ENCODE data around the gene CD38. TPM values are rescaled to one million over a fixed set of nuclear protein-coding genes. Genes with fewer than 3 reads are reported as not detected.

The CD38 gene
- total RNA-seq, 1 donor from 2014 or later = 1.0 TPM

GRCh38 chr4:15832523-15833451, 54.7 kb downstream of the CD38 start:
- no peaks in the 10 kb centered on the region for H3K27me3 Mint-ChIP-seq (ENCODE audit: low read depth, unreplicated experiment)
- FAIRE-seq = no peak
- Histone ChIP-seq H3K4me1 (ENCODE audit: insufficient read depth, low read length) (no peaks in the 10 kb centered on the region), H2AFZ (ENCODE audit: low read depth, low read length) (no peak overlapping the region), H3K4me2 (ENCODE audit: low read length) (no peak overlapping the region), H3K36me3 (ENCODE audit: insufficient read depth, low read length) (no peaks in the 10 kb centered on the region), H3K79me2 (ENCODE audit: insufficient read depth, low read length) (no peaks in the 10 kb centered on the region), H3K27ac (ENCODE audit: low read depth, low read length) (no peak overlapping the region), H3K9me3 (ENCODE audit: insufficient read depth, low read depth, low read length) (no peaks in the 10 kb centered on the region), H3K4me3 (ENCODE audit: insufficient read depth, low read depth, low read length) (no peak overlapping the region), H3K27me3 (ENCODE audit: insufficient read depth, low read length) (no peaks in the 10 kb centered on the region), H3K9ac (ENCODE audit: low read length) (no peak overlapping the region), H4K20me1 (ENCODE audit: insufficient read depth, low read length) (no peaks in the 10 kb centered on the region)
- no peak overlapping the region for H3K4me3 Mint-ChIP-seq (ENCODE audit: unreplicated experiment)
- H3K36me3 Mint-ChIP-seq (ENCODE audit: low read depth, unreplicated experiment) = no peaks in the 10 kb centered on the region
- H3K4me1 Mint-ChIP-seq (ENCODE audit: low read depth, unreplicated experiment) = no peaks in the 10 kb centered on the region
- H3K9me3 Mint-ChIP-seq (ENCODE audit: unreplicated experiment) = no peaks in the 10 kb centered on the region
- no peak overlapping the region for H3K27ac Mint-ChIP-seq (ENCODE audit: unreplicated experiment)
- TF ChIP-seq EZH2 (IDR thresholded peaks at IDR 0.05; ENCODE audit: insufficient read depth, low read length) (no peak), CTCF (IDR thresholded peaks at IDR 0.05; ENCODE audit: insufficient read depth, low read depth, low read length) (no peak)
- DNase-seq (ENCODE audit: low read depth) = no peak

- Histone ChIP-seq H4K20me1 (ENCODE audit: insufficient read depth, low read length) (no peaks in the 10 kb centered on the region), H2AFZ (ENCODE audit: low read depth, low read length) (no peak overlapping the region), H3K79me2 (ENCODE audit: insufficient read depth, low read length) (no peaks in the 10 kb centered on the region), H3K4me1 (ENCODE audit: insufficient read depth, low read length) (no peaks in the 10 kb centered on the region), H3K27ac (ENCODE audit: low read depth, low read length) (no peak overlapping the region), H3K36me3 (ENCODE audit: insufficient read depth, low read length) (no peaks in the 10 kb centered on the region), H3K27me3 (ENCODE audit: insufficient read depth, low read length) (peaks cover 3% of the 10 kb centered on the region), H3K4me2 (ENCODE audit: low read length) (no peak overlapping the region), H3K4me3 (ENCODE audit: insufficient read depth, low read depth, low read length) (no peak overlapping the region), H3K9ac (ENCODE audit: low read length) (no peak overlapping the region), H3K9me3 (ENCODE audit: insufficient read depth, low read depth, low read length) (no peaks in the 10 kb centered on the region)
- FAIRE-seq (no peak), DNase-seq (ENCODE audit: low read depth) (peak; percentile 8)
- Mint-ChIP-seq H3K4me3 (ENCODE audit: unreplicated experiment) (no peak overlapping the region), H3K36me3 (ENCODE audit: low read depth, unreplicated experiment) (no peaks in the 10 kb centered on the region), H3K9me3 (ENCODE audit: unreplicated experiment) (no peaks in the 10 kb centered on the region), H3K27ac (ENCODE audit: unreplicated experiment) (no peak overlapping the region), H3K4me1 (ENCODE audit: low read depth, unreplicated experiment) (no peaks in the 10 kb centered on the region), H3K27me3 (ENCODE audit: low read depth, unreplicated experiment) (no peaks in the 10 kb centered on the region)
- TF ChIP-seq CTCF (IDR thresholded peaks at IDR 0.05; ENCODE audit: insufficient read depth, low read depth, low read length) (no peak), EZH2 (IDR thresholded peaks at IDR 0.05; ENCODE audit: insufficient read depth, low read length) (no peak)
Observed at GRCh38 chr4:15833801-15834200, 55.7 kb downstream of the CD38 start.

- H3K27me3 Mint-ChIP-seq (ENCODE audit: low read depth, unreplicated experiment) = no peaks in the 10 kb centered on the region
- H3K36me3 ChIP-seq (ENCODE audit: insufficient read depth, low read length) = no peaks in the 10 kb centered on the region
- H2AFZ ChIP-seq (ENCODE audit: low read depth, low read length) = no peak overlapping the region
- no peak overlapping the region for H3K4me3 Mint-ChIP-seq (ENCODE audit: unreplicated experiment)
- DNase-seq (ENCODE audit: low read depth) (no peak), FAIRE-seq (no peak)
- H3K9me3 Mint-ChIP-seq (ENCODE audit: unreplicated experiment) = peaks cover 2% of the 10 kb centered on the region
- no peaks in the 10 kb centered on the region for H3K36me3 Mint-ChIP-seq (ENCODE audit: low read depth, unreplicated experiment)
- no peak overlapping the region for H3K4me2 ChIP-seq (ENCODE audit: low read length)
- H3K9ac ChIP-seq (ENCODE audit: low read length) = no peak overlapping the region
- no peaks in the 10 kb centered on the region for H3K4me1 Mint-ChIP-seq (ENCODE audit: low read depth, unreplicated experiment)
- no peaks in the 10 kb centered on the region for H3K9me3 ChIP-seq (ENCODE audit: insufficient read depth, low read depth, low read length)
- TF ChIP-seq CTCF (IDR thresholded peaks at IDR 0.05; ENCODE audit: insufficient read depth, low read depth, low read length) (no peak), EZH2 (IDR thresholded peaks at IDR 0.05; ENCODE audit: insufficient read depth, low read length) (no peak)
- no peak overlapping the region for H3K27ac ChIP-seq (ENCODE audit: low read depth, low read length)
- H3K4me1 ChIP-seq (ENCODE audit: insufficient read depth, low read length) = no peaks in the 10 kb centered on the region
- no peak overlapping the region for H3K27ac Mint-ChIP-seq (ENCODE audit: unreplicated experiment)
- no peak overlapping the region for H3K4me3 ChIP-seq (ENCODE audit: insufficient read depth, low read depth, low read length)
- H3K79me2 ChIP-seq (ENCODE audit: insufficient read depth, low read length) = no peaks in the 10 kb centered on the region
- H3K27me3 ChIP-seq (ENCODE audit: insufficient read depth, low read length) = peaks cover 3% of the 10 kb centered on the region
- no peaks in the 10 kb centered on the region for H4K20me1 ChIP-seq (ENCODE audit: insufficient read depth, low read length)
Observed at GRCh38 chr4:15836362-15836761, 58.2 kb downstream of the CD38 start.

Data from astrocyte (in vitro differentiated cells and primary cell).